ENCODE results near the gene RBM45. TPM values are rescaled to one million over a fixed set of nuclear protein-coding genes. Genes with fewer than 3 reads are reported as not detected.

RBM45 gene
- total RNA-seq, 2 experiments from 2014 or later, result 12.0 to 13.5 TPM

- no peaks in the 10 kb centered on the region for H3K9me3 Mint-ChIP-seq
- no peak overlapping the region for H3K4me3 Mint-ChIP-seq
- peaks cover 4% of the 10 kb centered on the region for H3K4me1 Mint-ChIP-seq
These were observed 51.2 kb downstream of the RBM45 start for GRCh38 chr2:178163395-178163794.

GRCh38 chr2:178163911-178164310 is 51.7 kb downstream of the RBM45 start:
- Mint-ChIP-seq H3K9me3 (no peaks in the 10 kb centered on the region), H3K27ac (no peak overlapping the region), H3K4me1 (peaks cover 4% of the 10 kb centered on the region), H3K36me3 (no peaks in the 10 kb centered on the region), H3K4me3 (no peak overlapping the region), H3K27me3 (peaks cover 16% of the 10 kb centered on the region)
- no peak for DNase-seq

More at GRCh38 chr2:178163395-178163794, 51.2 kb downstream of the RBM45 start:
- H3K27me3 Mint-ChIP-seq, result peaks cover 16% of the 10 kb centered on the region
- no peak overlapping the region for H3K27ac Mint-ChIP-seq
- H3K36me3 Mint-ChIP-seq, result no peaks in the 10 kb centered on the region
- no peak for DNase-seq

- Mint-ChIP-seq H3K27me3 (peaks cover 22% of the 10 kb centered on the region), H3K27ac (no peak overlapping the region), H3K4me3 (no peak overlapping the region), H3K4me1 (no peaks in the 10 kb centered on the region), H3K9me3 (no peaks in the 10 kb centered on the region), H3K36me3 (no peaks in the 10 kb centered on the region)
- DNase-seq, result no peak
These were observed 61.4 kb downstream of the RBM45 start for GRCh38 chr2:178173657-178174056.

- no peaks in the 10 kb centered on the region for H3K36me3 Mint-ChIP-seq
- H3K4me3 Mint-ChIP-seq, result no peak overlapping the region
- H3K27me3 Mint-ChIP-seq, result peaks cover 26% of the 10 kb centered on the region
- DNase-seq, result no peak
- no peak overlapping the region for H3K27ac Mint-ChIP-seq
- H3K9me3 Mint-ChIP-seq, result no peaks in the 10 kb centered on the region
- no peaks in the 10 kb centered on the region for H3K4me1 Mint-ChIP-seq
These were observed 64.9 kb downstream of the RBM45 start for GRCh38 chr2:178177066-178177679.

Other genes starting within 250 kb of the RBM45 start
- gene PDE11A, start 39.7 kb upstream of the RBM45 start, total RNA-seq, result under 1 TPM in 1 of 2 experiments, not detected in 1; 0.10 TPM
- gene OSBPL6, start 82.1 kb downstream of the RBM45 start, total RNA-seq, result 1 to 10 TPM; 3.1 to 3.7 TPM

Measured in activated naive CD8-positive, alpha-beta T cell treated with anti-CD3 and anti-CD28 coated beads for 36 hours (primary cell).